Myocyte (in vitro differentiated cells): ENCODE measurements around the gene RGS9. TPM values are rescaled to one million over a fixed set of nuclear protein-coding genes. Genes with fewer than 3 reads are reported as not detected.
A peak's percentile ranks its signal among the peaks of the same experiment; 100 is the strongest.

ENCODE experiments used
- DNase-seq: peaks from one replicate; pipeline ENCODE4 v3.0.0-alpha.2; 2012; ENCODE audit warnings: low read depth
- total RNA-seq: library from RNA; depleted of rRNA; stranded (reverse); fragments of >200 nt; gene quantifications from 2 replicates; pipeline ENCODE4 v1.2.3, GENCODE V29; 2014

RGS9 gene
- total RNA-seq, 1 donor from 2014 or later: 0.96 TPM

- DNase-seq: peak; percentile 43
These were observed 117.0 kb downstream of the RGS9 start for GRCh38 chr17:65254166-65254565.

DNA sequence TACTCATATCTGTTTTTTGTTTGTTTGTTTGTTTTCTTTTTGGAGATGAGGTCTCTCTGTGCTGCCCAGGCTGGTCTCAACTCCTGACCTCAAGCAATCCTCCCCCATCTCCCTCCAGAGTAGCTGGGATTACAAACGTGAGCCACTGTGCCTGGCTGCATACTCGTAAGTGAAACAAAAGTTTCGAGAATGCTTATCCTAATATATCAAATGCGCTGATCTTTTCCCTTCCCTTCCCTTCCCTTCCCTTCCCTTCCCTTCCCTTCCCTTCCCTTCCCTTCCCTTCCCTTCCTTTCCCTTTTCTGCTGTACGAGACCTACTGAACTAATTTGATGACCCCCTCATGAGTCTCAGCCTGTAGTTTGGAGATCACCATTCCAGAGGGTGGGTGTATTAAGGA is 122.1 kb downstream of the RGS9 start:
- no peak for DNase-seq

GRCh38 chr17:65259696-65260485 is 122.7 kb downstream of the RGS9 start:
- DNase-seq: no peak

DNA sequence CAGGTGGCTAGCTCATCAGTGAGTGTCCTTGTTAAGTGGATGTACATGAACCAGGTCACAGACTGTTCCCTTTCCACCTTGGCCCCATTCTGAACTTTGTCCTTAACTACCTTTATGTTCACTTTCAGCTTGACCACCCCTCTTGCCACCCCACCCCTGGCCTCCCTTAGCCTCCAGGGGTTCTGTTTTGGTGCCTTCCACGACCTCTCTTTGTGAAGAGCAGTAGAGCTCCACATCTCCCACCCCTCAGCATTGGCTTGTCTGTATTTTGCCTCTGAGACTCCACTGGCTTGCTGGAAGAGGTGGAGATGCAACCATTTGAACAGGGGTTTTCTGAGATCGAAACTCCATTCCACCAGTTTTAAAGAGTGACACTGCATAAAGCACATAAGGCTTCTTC is 123.5 kb downstream of the RGS9 start:
- no peak for DNase-seq

- DNase-seq: no peak
These were observed 124.0 kb downstream of the RGS9 start for GRCh38 chr17:65261152-65261551.

DNA sequence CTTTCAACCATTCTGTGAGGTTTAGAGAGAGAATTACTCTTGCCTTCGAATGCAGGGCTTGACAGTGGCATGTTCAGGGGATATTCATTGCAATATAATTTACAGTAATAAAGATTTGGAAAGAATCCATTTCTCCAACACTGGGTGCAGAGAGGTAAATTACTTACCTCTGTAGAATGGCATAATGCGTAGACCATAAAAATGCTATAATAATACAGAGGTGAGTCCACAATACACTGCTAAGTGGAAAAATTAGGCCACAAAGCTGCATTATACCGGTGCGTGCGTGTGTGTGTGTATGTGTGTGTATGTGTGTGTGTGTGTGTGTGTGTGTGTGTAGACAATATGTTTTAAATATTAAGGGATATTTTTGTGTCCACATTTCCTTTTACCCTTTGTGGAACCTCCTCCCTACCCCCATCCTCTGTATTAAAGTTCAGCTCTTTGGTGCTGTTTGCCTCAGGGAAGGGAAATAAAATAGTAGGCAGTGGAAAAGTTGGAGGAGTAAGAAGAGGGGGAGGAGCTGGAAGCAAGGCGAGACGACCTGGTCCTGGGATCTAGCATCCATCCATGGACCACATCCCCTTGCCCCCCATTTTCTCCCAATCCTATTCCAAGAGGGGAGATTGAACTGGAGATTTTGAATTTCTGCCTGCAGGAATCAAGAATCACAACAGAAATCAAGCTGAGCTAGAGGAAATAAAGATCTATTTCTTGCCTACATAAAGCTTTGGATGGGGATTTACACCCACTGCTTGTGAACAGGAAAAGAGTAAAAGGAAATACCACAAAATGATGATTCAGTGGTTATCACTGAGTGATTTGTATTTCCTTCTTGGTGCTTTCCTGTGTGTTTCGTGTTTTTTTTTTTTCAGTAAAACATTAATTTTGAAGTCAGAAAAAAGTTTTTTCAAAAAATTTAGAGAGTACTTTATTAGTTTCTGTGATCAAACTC is 124.8 kb downstream of the RGS9 start:
- DNase-seq: no peak

DNA sequence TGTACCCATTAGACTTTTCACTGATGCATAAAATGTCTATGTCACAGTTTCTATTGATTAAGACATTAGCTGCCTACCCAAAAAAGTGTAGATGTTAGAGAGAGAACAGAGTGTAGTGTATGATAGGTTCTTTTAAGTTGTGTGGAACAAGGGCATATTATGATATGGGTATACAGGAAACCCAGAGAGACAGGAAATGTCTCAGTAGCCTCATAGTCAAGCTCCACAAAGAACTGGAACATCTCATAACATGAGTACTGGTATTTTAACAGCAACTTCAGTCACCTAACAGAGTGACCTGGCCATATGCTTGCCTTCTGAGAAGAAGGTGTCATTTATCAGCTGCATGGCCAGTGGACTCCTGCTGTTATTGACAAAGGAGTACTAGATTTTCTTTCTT is 128.1 kb downstream of the RGS9 start:
- no peak for DNase-seq

- no peak for DNase-seq
These were observed 131.7 kb downstream of the RGS9 start for GRCh38 chr17:65268832-65269231.

DNA sequence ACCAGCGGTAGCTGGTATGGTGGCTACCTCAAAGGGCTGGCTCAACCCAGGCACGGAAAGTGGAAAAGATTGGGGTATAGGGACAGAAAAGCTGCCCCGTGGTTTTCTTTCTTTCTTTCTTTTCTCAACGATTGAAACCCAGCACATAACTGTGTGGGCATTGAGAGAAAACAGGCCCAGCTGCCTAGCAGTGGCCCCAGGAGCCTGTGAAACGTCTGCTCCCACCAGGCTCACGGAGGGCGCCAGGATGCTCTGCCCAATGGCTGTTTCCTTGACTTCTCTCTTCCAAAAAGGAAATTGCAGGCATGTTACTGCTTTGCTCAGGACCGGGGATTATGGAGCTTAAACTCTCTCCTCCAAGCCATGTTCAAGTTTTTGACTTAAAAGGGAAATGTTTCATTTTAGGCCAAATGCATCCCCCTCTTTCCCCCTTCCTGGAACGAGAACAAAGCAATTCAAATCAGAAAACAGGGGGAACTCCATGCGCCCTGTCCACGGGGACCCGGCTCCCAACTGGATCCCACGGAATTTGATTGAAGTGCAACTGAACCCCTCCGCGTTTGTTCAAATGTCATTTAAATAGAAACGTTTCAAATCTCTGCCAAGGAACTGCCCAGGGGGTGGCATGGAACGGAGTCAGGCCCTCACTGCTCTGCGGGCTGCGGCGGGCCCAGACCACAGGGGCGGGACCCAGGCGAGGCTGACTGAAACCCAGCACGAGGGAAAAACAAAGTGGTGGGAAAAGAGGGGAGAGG is 133.5 kb downstream of the RGS9 start:
- DNase-seq: no peak

DNA sequence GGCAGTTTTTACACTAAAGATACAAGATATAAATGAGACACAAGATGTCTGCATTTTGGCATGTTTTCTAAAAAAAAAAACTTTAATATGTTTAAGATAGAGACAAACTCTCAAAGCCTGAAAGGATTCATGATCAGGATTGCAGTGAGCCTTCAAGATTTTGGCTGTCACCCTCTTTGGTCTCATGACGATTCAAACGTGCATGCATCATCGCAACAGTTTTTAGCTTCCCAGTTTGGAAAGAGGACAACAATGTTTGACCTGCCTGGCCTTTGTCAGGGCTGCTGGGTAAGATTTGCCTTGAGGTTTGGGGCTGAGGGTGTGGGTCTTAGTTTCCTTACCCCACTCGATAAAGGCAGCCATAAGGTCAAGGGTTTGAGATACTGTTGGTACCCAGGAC is 134.1 kb downstream of the RGS9 start:
- DNase-seq: no peak

Other genes with a start within 250 kb of the RGS9 start
- gene LRRC37A3, start 217.9 kb upstream of the RGS9 start, total RNA-seq: 5.1 and 7.4 TPM in 2 replicates
- gene GNA13, start 80.6 kb upstream of the RGS9 start, total RNA-seq: 63.9 and 68.2 TPM in 2 replicates